GM10266 (cell line): Measurements from ENCODE around the gene SLC22A1.

ENCODE experiments used
- DNase-seq: peaks from one replicate; pipeline ENCODE4 v3.0.0; 2012; ENCODE audit errors: extremely low spot score
- CTCF ChIP-seq: IDR thresholded peaks from 2 replicates; pipeline ENCODE4 v1.5.1; 2012; ENCODE audit warnings: mild to moderate bottlenecking, low read depth; ENCODE audit not compliant: control insufficient read depth, insufficient read depth; ENCODE audit errors: missing control alignments

The SLC22A1 gene

GRCh38 chr6:160202411-160202810, 80.8 kb downstream of the SLC22A1 start:
- DNase-seq = no peak
- no peak for TF ChIP-seq CTCF

- TF ChIP-seq CTCF = no peak
- DNase-seq = no peak
These were observed 81.5 kb downstream of the SLC22A1 start for GRCh38 chr6:160203076-160203475.

GRCh38 chr6:160203522-160203921, 81.9 kb downstream of the SLC22A1 start:
- TF ChIP-seq CTCF = no peak
- no peak for DNase-seq

- no peak for DNase-seq
- no peak for TF ChIP-seq CTCF
These were observed 82.3 kb downstream of the SLC22A1 start for GRCh38 chr6:160203953-160204352.

- no peak for TF ChIP-seq CTCF
- no peak for DNase-seq
These were observed 83.1 kb downstream of the SLC22A1 start for GRCh38 chr6:160204710-160205109.

GRCh38 chr6:160207618-160208017, 86.0 kb downstream of the SLC22A1 start:
- no peak for DNase-seq
- TF ChIP-seq CTCF = no peak
